Measurements from ENCODE around the gene GPC5.

Gene GPC5

DNA sequence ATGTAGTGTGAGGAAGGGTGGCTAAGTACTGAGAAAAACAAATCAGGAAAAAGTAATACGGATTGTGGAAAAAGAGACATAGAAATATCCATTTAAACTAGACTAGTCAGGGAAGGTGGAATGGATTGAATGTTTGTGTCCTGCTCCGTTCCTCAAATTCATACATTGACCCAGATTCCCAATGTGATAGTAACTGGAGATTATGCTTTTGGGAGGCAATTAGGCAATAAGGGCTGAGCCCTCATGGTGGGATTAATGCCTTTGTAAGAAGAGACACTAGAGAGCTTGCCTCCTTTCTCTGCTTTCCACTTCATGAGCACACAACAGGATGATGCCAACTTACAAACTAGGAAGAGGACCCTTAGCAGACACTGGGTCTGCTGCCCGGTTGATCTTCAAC lies 1063.0 kb downstream of the GPC5 start:
- Histone ChIP-seq H3K9ac (ENCODE audit: low read length) (no peak overlapping the region), H3K4me2 (ENCODE audit: low read depth, low read length, poor library complexity, severe bottlenecking) (no peak overlapping the region), H3K79me2 (ENCODE audit: insufficient read depth, low read length) (no peaks in the 10 kb centered on the region), H3K4me3 (ENCODE audit: insufficient read depth, low read length, poor library complexity, severe bottlenecking) (no peak overlapping the region), H4K20me1 (ENCODE audit: low read depth, low read length) (no peaks in the 10 kb centered on the region), H3K9me2 (replicated peaks; ENCODE audit: insufficient read depth, low read length) (no peaks in the 10 kb centered on the region), H3K27me3 (ENCODE audit: low read length) (no peaks in the 10 kb centered on the region), H3K9me3 (ENCODE audit: insufficient read depth, low read length) (no peaks in the 10 kb centered on the region), H3F3A (ENCODE audit: insufficient read depth) (no peaks in the 10 kb centered on the region), H3K27ac (ENCODE audit: low read depth, low read length) (no peak overlapping the region), H3K36me3 (ENCODE audit: low read length) (no peaks in the 10 kb centered on the region), H2AFZ (ENCODE audit: low read depth, low read length, severe bottlenecking) (no peak overlapping the region)
- no peak for TF ChIP-seq CTCF (IDR thresholded peaks at IDR 0.05; ENCODE audit: insufficient read depth, low read length, poor library complexity, severe bottlenecking)
- TF ChIP-seq EZH2phosphoT487 (conservative IDR thresholded peaks at IDR 0.05; ENCODE audit: low read length) = no peak

GRCh38 chr13:92461831-92462230 lies 1063.4 kb downstream of the GPC5 start:
- H2AFZ ChIP-seq (ENCODE audit: low read depth, low read length, severe bottlenecking) = no peak overlapping the region
- no peak for TF ChIP-seq CTCF (IDR thresholded peaks at IDR 0.05; ENCODE audit: insufficient read depth, low read length, poor library complexity, severe bottlenecking)
- no peak for TF ChIP-seq EZH2phosphoT487 (conservative IDR thresholded peaks at IDR 0.05; ENCODE audit: low read length)

GRCh38 chr13:92463134-92463533 lies 1064.7 kb downstream of the GPC5 start:
- Histone ChIP-seq H3K4me2 (ENCODE audit: low read depth, low read length, poor library complexity, severe bottlenecking) (no peak overlapping the region), H3K4me3 (ENCODE audit: insufficient read depth, low read length, poor library complexity, severe bottlenecking) (no peak overlapping the region), H3K9ac (ENCODE audit: low read length) (no peak overlapping the region), H3K9me2 (replicated peaks; ENCODE audit: insufficient read depth, low read length) (no peaks in the 10 kb centered on the region), H3K36me3 (ENCODE audit: low read length) (no peaks in the 10 kb centered on the region), H4K20me1 (ENCODE audit: low read depth, low read length) (no peaks in the 10 kb centered on the region), H2AFZ (ENCODE audit: low read depth, low read length, severe bottlenecking) (no peak overlapping the region), H3K79me2 (ENCODE audit: insufficient read depth, low read length) (no peaks in the 10 kb centered on the region), H3F3A (ENCODE audit: insufficient read depth) (no peaks in the 10 kb centered on the region), H3K27ac (ENCODE audit: low read depth, low read length) (no peak overlapping the region), H3K27me3 (ENCODE audit: low read length) (no peaks in the 10 kb centered on the region), H3K9me3 (ENCODE audit: insufficient read depth, low read length) (no peaks in the 10 kb centered on the region)
- TF ChIP-seq CTCF (IDR thresholded peaks at IDR 0.05; ENCODE audit: insufficient read depth, low read length, poor library complexity, severe bottlenecking) (no peak), EZH2phosphoT487 (conservative IDR thresholded peaks at IDR 0.05; ENCODE audit: low read length) (no peak)

More at GRCh38 chr13:92461831-92462230, 1063.4 kb downstream of the GPC5 start:
- H3K9me2 ChIP-seq (replicated peaks; ENCODE audit: insufficient read depth, low read length) = no peaks in the 10 kb centered on the region
- no peaks in the 10 kb centered on the region for H3K36me3 ChIP-seq (ENCODE audit: low read length)
- no peaks in the 10 kb centered on the region for H3K9me3 ChIP-seq (ENCODE audit: insufficient read depth, low read length)
- no peaks in the 10 kb centered on the region for H3K27me3 ChIP-seq (ENCODE audit: low read length)
- no peak overlapping the region for H3K27ac ChIP-seq (ENCODE audit: low read depth, low read length)
- no peaks in the 10 kb centered on the region for H3F3A ChIP-seq (ENCODE audit: insufficient read depth)
- no peak overlapping the region for H3K4me3 ChIP-seq (ENCODE audit: insufficient read depth, low read length, poor library complexity, severe bottlenecking)
- H3K4me2 ChIP-seq (ENCODE audit: low read depth, low read length, poor library complexity, severe bottlenecking) = no peak overlapping the region
- H3K9ac ChIP-seq (ENCODE audit: low read length) = no peak overlapping the region
- no peaks in the 10 kb centered on the region for H4K20me1 ChIP-seq (ENCODE audit: low read depth, low read length)
- no peaks in the 10 kb centered on the region for H3K79me2 ChIP-seq (ENCODE audit: insufficient read depth, low read length)

Data from SU-DHL-6 (cell line).